NCI-H2227 (cell line): ENCODE measurements around the gene SLC5A12.
"Not testable (repeated sequence)": the region's sequence is repeated elsewhere in the genome, so short reads cannot be mapped to it uniquely, and the experiment has no call there.

ENCODE experiments used
- DNase-seq: peaks from one replicate; lab custom pipeline; 2025; ENCODE audit not compliant: unreplicated experiment; lab: John Stamatoyannopoulos, UW

The SLC5A12 gene

DNA sequence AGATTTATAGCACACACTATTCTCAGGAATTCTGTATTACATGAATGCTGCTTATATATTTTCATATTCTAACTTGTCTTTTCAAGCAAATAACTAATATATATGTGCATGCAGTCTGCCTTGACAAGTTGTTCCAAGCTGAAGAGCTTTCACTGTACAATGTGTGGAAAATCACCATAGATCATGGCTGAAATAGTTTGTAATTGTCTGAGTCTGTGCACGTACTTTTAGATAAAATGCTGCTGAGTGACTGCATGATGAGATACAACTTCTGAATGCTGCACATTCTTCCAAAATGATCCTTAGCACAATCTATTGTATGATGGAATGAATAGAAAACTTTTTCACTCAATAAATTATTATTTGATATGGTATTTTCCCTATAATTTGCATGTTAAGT, 58.9 kb downstream of the SLC5A12 start:
- DNase-seq = no peak

DNA sequence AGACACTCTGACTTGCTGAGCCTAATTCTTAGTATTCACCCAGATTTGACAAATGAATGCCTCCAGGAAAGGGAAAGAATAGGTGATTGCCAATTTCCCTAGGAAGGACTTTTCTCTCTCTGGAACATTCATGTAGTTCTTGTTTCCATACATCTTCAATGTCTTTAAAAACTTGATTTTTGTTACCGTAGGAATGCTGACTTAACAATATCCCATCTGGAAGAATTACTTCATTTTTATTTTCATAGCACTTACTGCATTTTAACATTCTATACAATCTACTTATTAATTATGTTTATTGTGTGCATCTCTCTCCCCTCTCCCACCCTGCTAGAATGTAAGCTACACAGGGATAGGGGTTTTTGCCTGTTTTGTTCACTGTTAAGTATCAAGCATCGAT, 66.6 kb downstream of the SLC5A12 start:
- DNase-seq = no peak

DNA sequence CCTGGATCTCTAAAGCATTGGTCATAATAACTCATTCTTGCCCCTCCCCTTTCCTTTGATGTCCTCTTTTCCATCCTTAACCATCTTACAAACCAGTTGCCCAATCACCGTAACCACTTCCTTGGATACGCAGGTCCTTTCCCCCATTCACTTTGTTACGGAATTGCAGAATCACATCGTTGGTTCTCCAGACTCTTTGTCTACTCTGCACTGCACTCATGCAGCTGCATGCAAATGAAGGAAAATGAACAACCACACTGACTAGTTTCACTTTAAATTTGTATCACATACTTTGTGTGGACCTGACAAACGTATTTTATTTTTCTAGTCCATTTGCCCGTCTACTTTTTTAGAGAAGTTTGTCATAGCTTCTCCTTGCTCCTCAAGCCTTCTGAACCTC, 69.9 kb downstream of the SLC5A12 start:
- DNase-seq = no peak

DNA sequence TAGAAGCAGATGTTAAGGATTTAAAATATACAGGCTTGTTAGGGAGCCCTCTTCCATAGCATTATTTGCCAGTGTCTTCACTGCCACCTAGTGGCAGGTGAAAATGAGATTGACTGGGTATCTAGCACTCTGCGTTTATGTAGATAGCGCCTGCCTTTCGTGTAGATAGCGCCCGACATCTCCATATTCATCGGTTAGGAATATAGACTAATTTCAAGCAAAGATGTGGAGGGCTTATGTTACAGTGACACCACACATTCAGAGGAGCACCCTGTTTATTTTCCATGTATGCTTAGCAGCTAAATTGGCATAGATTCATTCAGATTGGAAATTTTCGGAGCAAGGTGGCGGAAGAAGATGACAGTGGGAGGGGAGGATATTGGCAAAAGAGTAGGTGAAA, 72.0 kb downstream of the SLC5A12 start:
- peak; percentile 56 for DNase-seq

DNA sequence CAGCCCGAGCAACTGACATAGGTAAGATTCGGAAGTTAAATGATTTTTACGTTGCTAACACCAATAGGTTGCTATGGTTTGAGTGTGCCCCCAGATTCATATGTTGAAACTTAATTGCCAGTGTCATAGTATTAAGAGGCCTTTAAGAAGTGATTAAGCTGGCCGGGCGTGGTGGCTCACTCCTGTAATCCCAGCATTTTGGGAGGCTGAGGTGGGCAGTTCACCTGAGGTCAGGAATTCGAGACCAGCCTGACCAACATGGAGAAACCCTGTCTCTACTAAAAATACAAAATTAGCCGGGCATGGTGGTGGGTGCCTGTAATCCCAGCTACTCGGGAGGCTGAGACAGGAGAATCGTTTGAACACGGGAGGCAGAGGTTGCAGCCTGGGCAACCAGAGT, 78.5 kb downstream of the SLC5A12 start:
- DNase-seq = not testable (repeated sequence)

DNA sequence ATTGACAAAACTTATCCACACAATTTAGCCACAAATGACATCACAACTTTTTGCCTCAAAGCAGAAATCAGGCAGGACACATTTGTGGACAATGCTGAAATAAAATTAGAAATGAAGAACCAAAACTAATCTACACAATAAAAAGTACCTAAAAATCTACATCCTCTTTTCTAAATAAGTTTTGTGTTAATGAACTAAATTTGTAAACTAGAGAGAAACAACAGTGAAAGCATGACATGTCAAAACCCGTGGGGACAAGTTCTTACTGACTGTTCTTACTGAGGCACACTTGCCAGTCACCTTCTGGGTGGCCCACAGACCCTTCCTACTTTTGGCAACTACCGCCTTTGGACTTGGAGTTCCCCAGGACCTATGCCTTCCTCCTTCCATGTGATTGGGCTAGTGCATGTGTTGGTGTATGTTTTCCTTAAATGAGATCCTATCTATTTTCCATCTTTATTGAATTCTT, 89.1 kb downstream of the SLC5A12 start:
- no peak for DNase-seq

DNA sequence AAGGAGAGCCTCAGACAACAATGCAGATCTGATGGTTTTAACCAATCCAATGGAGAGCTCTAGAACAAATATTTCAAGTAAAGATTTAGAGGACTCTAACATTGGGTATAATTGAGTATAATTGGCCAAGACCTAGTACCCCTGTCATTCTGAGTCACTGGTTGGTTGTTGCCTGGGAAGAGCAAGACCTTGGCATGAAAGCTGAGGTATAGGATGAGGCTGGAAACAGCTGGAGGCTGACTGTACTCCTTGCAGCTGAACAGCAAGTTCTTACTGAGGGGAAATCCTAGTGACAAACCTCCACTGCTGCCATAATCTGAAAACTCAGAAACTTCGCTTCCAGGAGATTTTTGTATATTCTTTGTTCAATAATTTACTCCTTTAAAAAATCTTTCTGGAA, 95.5 kb downstream of the SLC5A12 start:
- DNase-seq = no peak

DNA sequence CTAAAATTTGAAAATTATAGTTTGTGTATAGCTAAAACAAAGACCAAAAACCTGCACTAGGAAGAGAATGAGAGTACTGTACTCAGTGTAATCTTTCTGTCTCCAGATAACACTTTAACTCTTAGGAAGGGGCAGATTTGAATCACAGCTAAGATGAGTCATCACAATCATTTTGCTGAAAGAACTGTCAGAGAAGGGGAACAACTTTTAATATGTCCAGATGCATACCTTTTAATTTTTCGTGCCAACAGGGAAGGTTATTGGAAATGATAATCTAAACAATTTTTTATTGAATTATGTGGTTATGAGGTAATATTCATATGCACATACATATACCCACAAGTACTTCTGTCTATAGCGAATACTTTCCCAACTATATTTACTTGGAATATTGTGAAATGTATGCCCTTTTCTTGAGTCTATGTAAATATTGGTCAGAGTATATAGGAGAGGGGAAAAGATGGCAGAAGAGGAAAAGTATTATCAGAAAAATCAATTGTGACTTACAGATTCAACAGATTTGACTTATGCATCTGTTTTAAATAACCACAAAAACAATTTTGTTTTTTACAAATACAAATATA, 98.7 kb downstream of the SLC5A12 start:
- no peak for DNase-seq

DNA sequence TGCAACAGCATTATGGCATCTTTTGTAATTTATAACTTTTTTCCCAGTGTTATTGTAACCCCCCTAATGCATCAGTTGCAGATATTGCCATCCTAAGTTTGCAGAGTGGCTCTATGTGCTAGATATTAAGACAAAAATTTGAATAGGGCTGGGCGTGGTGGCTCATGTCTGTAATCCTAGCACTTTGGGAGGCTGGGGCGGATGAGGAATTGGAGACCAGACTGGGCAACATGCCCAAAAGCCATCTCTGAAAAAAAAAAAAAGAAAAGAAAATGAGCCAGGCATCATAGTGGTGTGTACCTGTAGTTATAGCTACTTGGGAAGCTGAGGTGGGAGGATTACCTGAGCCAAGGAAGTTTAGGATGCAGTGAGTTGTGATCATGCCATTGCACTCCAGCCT, 99.7 kb downstream of the SLC5A12 start:
- no peak for DNase-seq

DNA sequence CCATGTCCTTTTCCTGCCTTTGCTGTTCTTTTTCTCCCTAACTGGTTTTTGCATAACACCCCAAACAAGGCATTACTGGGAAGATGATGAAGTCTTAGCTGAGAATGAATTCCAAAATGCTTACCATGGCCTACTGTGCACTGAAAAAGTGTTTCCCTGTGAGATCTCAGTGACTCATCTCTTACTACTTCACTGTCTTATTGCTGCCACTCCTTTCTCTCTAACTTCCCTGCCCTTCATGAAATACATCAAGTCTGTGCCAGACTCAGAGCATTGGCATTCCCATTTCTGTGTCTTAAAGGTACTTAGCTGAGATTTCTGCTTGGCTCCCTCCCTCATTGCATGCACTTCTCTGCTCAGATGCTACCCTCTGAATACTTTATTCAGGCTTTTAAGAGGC, 100.7 kb downstream of the SLC5A12 start:
- no peak for DNase-seq

DNA sequence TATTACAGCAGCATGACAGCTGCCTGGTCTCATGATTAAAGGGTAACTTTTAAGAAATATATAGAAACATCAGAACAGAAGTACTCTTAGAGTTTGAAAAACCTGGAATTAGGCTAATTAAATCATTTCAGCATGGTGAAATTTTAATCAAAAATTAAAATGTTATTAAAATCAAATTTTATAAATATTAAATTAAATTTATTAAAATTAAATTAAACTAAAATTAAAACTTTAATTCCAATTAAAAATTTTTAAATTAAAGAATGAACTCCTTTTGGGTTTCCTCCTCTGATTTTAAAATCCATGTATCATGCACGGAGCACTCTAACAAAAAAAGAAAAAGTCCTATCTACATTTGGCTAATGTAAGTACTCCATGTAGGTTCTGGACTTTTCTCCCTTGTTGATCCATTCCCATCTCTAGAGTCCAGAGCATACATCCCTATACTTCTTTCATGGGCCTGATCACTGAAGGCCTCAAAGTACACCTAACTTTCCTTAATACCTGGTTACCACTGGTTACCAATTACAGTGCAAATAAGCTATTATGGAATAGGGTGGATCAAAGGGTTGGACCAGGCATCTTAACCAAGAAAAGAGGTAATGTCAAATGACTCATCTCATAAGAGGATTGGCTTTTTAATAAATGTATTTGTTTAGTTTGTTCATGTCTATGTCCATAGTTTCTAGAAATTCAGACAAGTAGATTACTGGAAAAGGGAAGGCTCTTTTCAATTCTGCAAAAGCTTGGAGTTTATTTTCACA, 101.4 kb downstream of the SLC5A12 start:
- DNase-seq = no peak

DNA sequence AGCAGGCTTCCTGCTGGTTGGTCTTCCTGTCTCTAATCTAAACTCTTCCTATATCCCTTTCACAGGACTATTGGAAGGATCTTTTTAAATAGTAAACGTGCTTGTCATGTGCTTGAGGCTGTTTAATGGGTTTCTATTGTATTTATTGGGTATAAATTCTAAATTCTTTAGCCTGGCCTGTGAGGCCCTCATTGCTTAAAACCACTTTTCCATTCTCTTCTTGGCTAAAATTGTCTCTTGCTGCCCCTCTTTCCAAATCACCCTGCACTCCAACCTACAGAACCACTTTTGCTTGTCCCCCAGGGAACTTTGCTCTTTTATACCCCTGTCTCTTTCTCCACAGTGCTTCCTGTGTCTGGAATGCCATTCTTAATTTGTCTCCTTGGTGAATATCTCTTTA, 103.4 kb downstream of the SLC5A12 start:
- no peak for DNase-seq
